ENCODE data around the gene LYZL6. TPM values are rescaled to one million over a fixed set of nuclear protein-coding genes. Genes with fewer than 3 reads are reported as not detected.
"Not testable (repeated sequence)": the region's sequence is repeated elsewhere in the genome, so short reads cannot be mapped to it uniquely, and the experiment has no call there.

Gene LYZL6
- total and polyA plus RNA-seq, 2 experiments from 2014 or later = not detected

DNA sequence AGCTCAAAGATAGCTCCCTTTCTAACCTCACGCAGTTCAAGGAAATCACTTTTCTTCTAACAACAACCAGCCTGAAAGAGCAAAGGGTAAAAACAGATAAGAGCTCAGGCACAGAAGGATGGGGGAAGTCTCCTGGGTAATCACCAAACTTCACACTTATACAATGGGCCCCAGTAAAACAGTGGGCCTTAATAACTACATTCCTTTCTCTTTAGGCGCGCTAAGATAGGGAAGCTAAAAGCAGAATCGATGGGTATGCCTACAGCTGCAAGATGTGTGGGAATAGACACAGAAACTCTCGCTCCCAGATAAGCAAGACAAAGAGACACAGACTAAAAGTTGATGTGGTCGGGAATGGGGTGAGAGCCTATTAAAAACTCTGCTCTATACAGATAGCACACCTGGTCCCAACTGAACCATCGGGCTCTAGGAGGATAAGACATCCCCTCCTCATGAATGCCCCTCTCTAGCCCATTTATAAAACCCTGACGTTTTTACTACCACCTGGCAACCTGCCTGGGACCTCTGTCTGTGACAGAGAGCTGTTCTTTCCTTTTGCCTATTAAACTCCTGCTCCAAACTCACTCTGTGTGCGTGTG is 826 bp downstream of the LYZL6 start:
- TF ChIP-seq EZH2 (IDR thresholded peaks at IDR 0.05; ENCODE audit: borderline replicate concordance) = no peak
- TF ChIP-seq, protein P1, sequence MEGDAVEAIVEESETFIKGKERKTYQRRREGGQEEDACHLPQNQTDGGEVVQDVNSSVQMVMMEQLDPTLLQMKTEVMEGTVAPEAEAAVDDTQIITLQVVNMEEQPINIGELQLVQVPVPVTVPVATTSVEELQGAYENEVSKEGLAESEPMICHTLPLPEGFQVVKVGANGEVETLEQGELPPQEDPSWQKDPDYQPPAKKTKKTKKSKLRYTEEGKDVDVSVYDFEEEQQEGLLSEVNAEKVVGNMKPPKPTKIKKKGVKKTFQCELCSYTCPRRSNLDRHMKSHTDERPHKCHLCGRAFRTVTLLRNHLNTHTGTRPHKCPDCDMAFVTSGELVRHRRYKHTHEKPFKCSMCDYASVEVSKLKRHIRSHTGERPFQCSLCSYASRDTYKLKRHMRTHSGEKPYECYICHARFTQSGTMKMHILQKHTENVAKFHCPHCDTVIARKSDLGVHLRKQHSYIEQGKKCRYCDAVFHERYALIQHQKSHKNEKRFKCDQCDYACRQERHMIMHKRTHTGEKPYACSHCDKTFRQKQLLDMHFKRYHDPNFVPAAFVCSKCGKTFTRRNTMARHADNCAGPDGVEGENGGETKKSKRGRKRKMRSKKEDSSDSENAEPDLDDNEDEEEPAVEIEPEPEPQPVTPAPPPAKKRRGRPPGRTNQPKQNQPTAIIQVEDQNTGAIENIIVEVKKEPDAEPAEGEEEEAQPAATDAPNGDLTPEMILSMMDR (IDR thresholded peaks at IDR 0.05; ENCODE audit: poor library complexity) = no peak
- no peaks in the 10 kb centered on the region for H3K79me2 ChIP-seq
- peak overlapping the region; percentile 17 for H2AFZ ChIP-seq
- H4K20me1 ChIP-seq (ENCODE audit: insufficient read depth, poor library complexity, severe bottlenecking) = no peaks in the 10 kb centered on the region
- no peaks in the 10 kb centered on the region for H3K9me2 ChIP-seq (replicated peaks; ENCODE audit: insufficient read depth)
- H3K27me3 ChIP-seq = no peaks in the 10 kb centered on the region
- H3K4me3 ChIP-seq = no peak overlapping the region
- DNase-seq (ENCODE audit: low spot score) = peak; percentile 31
- H3K4me1 ChIP-seq (ENCODE audit: insufficient read depth) = peaks cover 13% of the 10 kb centered on the region
- H3K4me2 ChIP-seq = peak overlapping the region; percentile 46
- 50% methylated on average over 9 of the region's 9 CpGs for WGBS (ENCODE audit: low lambda C conversion rate, missing lambda C conversion rate)
- H3K27ac ChIP-seq = peak overlapping the region; percentile 48
- H3K36me3 ChIP-seq (replicated peaks; ENCODE audit: insufficient read depth, low read depth) = no peaks in the 10 kb centered on the region
- H3K9me3 ChIP-seq (ENCODE audit: low read depth) = no peaks in the 10 kb centered on the region

DNA sequence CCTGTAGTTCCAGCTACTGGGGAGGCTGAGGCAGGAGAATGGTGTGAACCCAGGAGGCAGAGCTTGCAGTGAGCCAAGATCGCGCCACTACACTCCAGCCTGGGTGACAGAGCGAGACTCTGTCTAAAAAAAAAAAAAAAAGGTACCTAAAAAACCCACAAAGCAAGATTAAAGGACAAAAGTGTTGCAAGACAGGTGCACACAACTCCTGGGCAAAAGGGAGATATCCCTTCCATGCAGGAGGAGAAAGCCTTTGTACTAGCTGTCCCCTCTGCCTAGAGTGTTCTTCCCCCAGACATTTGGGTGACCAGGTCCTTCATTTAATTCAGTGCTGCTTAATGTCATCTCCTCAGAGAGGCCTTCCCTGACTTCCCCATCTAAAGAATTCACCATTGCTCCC is 5.0 kb downstream of the LYZL6 start:
- H3K4me3 ChIP-seq; H3K9me2 ChIP-seq (replicated peaks; ENCODE audit: insufficient read depth); DNase-seq (ENCODE audit: low spot score); H3K27ac ChIP-seq; H3K9me3 ChIP-seq (ENCODE audit: low read depth); H3K4me2 ChIP-seq; H3K27me3 ChIP-seq; H2AFZ ChIP-seq; H4K20me1 ChIP-seq (ENCODE audit: insufficient read depth, poor library complexity, severe bottlenecking); H3K36me3 ChIP-seq (replicated peaks; ENCODE audit: insufficient read depth, low read depth); H3K79me2 ChIP-seq: not testable (repeated sequence)
- peaks cover 13% of the 10 kb centered on the region for H3K4me1 ChIP-seq (ENCODE audit: insufficient read depth)
- WGBS (ENCODE audit: low lambda C conversion rate, missing lambda C conversion rate) = 100% methylated on average over 2 of the region's 3 CpGs

DNA sequence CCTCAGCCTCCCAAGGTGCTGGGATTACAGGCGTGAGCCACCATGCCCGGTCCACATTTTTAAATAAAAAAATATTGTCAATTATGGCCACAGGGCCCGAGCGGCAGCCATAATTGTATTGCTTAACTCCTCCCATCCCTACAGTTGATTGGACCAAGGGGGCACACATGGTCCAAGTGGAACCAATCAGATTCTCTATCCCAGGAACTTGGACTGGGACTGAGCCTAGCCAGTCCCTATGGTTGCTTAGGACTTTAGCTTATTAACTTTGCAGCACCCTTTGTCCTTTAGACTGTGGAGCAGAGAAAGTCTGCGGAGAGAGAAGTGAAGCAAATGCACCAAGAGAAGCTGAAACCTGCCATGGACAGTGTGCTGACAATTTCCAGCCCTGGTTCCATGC is 7.5 kb downstream of the LYZL6 start:
- no peaks in the 10 kb centered on the region for H3K4me1 ChIP-seq (ENCODE audit: insufficient read depth)
- H3K9me3 ChIP-seq (ENCODE audit: low read depth) = no peaks in the 10 kb centered on the region
- 94% methylated on average over 5 of the region's 5 CpGs for WGBS (ENCODE audit: low lambda C conversion rate, missing lambda C conversion rate)
- no peak overlapping the region for H2AFZ ChIP-seq
- H3K27ac ChIP-seq = no peak overlapping the region
- no peaks in the 10 kb centered on the region for H3K79me2 ChIP-seq
- no peak overlapping the region for H3K4me2 ChIP-seq
- no peaks in the 10 kb centered on the region for H4K20me1 ChIP-seq (ENCODE audit: insufficient read depth, poor library complexity, severe bottlenecking)
- TF ChIP-seq EZH2phosphoT487 (IDR thresholded peaks at IDR 0.05; ENCODE audit: low read depth, severe bottlenecking, unreplicated experiment) (no peak), EZH2 (IDR thresholded peaks at IDR 0.05; ENCODE audit: borderline replicate concordance) (no peak)
- TF ChIP-seq, protein P1 (IDR thresholded peaks at IDR 0.05; ENCODE audit: poor library complexity) = no peak
- no peaks in the 10 kb centered on the region for H3K36me3 ChIP-seq (replicated peaks; ENCODE audit: insufficient read depth, low read depth)
- no peak for DNase-seq (ENCODE audit: low spot score)
- H3K4me3 ChIP-seq = no peak overlapping the region
- no peaks in the 10 kb centered on the region for H3K9me2 ChIP-seq (replicated peaks; ENCODE audit: insufficient read depth)
- H3K27me3 ChIP-seq = no peaks in the 10 kb centered on the region

DNA sequence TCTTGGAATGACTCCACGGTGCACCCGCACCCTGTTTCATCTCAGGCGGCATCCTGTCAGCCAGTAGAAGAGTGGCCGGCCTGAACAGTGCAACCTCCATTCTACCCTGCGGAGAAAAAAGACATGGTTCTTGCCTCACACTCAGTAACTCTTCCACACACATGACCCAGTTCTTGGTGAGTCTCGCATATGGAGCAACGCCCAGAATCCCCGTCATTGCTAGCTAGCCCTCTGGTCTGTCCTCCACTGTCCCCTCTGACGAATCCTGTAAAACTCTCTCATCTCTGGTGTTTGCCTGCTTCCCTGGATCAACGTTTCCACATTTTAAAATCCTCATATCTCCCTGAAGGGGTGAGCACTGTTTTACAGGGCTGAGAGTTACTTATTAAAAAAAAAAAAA is 8.8 kb downstream of the LYZL6 start:
- H3K79me2 ChIP-seq = no peaks in the 10 kb centered on the region
- H3K36me3 ChIP-seq (replicated peaks; ENCODE audit: insufficient read depth, low read depth) = no peaks in the 10 kb centered on the region
- TF ChIP-seq EZH2phosphoT487 (IDR thresholded peaks at IDR 0.05; ENCODE audit: low read depth, severe bottlenecking, unreplicated experiment) (no peak), EZH2 (IDR thresholded peaks at IDR 0.05; ENCODE audit: borderline replicate concordance) (no peak)
- TF ChIP-seq, protein P1 (IDR thresholded peaks at IDR 0.05; ENCODE audit: poor library complexity) = no peak
- WGBS (ENCODE audit: low lambda C conversion rate, missing lambda C conversion rate) = 86% methylated on average over 10 of the region's 10 CpGs
- no peaks in the 10 kb centered on the region for H3K9me2 ChIP-seq (replicated peaks; ENCODE audit: insufficient read depth)
- H3K4me1 ChIP-seq (ENCODE audit: insufficient read depth) = no peaks in the 10 kb centered on the region
- H2AFZ ChIP-seq = no peak overlapping the region
- no peaks in the 10 kb centered on the region for H4K20me1 ChIP-seq (ENCODE audit: insufficient read depth, poor library complexity, severe bottlenecking)
- H3K4me2 ChIP-seq = no peak overlapping the region
- H3K27ac ChIP-seq = no peak overlapping the region
- DNase-seq (ENCODE audit: low spot score) = no peak
- no peaks in the 10 kb centered on the region for H3K9me3 ChIP-seq (ENCODE audit: low read depth)
- no peaks in the 10 kb centered on the region for H3K27me3 ChIP-seq
- no peak overlapping the region for H3K4me3 ChIP-seq

All from hepatocyte (in vitro differentiated cells).